VCaP (cell line): Measurements from ENCODE around the gene CYGB.
A peak's percentile ranks its signal among the peaks of the same experiment; 100 is the strongest.
"Not testable (repeated sequence)": the region's sequence is repeated elsewhere in the genome, so short reads cannot be mapped to it uniquely, and the experiment has no call there.

ENCODE experiments used
- H3K27ac ChIP-seq: fragments of 450-650 bp; 2 replicates; pipeline ENCODE4 v1.5.1; 2017
- TF ChIP-seq, protein P1 (sequence below): fragments of 450-650 bp; conservative IDR thresholded peaks from 2 replicates; pipeline ENCODE4 v1.5.1; 2017; ENCODE audit warnings: mild to moderate bottlenecking, moderate library complexity

Gene CYGB

DNA sequence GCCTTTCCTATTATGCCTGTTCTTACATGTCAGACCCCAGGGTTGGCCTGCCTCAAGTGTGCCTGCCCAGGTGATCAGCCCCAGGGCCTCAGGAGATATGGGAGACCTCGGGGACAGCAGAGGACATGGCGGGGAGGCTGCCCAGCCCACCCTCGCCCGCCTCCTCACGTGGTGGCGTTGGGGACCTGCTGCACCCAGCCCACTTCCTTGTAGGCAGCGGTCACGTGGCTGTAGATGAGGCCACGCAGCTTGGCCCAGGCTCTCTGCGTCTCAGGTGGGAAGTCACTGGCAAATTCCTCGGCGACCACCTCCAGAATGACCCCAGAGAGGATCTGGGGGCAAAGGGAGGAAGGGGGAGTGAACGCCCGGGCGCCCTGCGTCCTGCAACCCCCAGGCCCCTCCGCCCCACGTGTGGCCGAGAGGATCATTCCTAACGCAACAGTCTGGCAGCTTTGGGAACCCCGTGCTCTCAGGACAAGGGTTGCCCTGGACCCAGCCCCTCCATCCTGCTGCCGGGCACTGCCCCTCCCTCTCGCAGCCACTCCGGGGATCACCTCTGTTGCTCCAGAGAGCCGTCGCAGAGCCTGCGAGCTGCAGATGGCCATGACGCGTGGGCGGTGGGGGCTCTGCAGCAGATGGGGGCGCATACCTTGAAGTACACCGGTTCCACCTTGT, 6.6 kb downstream of the CYGB start:
- TF ChIP-seq, protein P1, sequence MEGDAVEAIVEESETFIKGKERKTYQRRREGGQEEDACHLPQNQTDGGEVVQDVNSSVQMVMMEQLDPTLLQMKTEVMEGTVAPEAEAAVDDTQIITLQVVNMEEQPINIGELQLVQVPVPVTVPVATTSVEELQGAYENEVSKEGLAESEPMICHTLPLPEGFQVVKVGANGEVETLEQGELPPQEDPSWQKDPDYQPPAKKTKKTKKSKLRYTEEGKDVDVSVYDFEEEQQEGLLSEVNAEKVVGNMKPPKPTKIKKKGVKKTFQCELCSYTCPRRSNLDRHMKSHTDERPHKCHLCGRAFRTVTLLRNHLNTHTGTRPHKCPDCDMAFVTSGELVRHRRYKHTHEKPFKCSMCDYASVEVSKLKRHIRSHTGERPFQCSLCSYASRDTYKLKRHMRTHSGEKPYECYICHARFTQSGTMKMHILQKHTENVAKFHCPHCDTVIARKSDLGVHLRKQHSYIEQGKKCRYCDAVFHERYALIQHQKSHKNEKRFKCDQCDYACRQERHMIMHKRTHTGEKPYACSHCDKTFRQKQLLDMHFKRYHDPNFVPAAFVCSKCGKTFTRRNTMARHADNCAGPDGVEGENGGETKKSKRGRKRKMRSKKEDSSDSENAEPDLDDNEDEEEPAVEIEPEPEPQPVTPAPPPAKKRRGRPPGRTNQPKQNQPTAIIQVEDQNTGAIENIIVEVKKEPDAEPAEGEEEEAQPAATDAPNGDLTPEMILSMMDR, result no peak
- H3K27ac ChIP-seq, result no peak overlapping the region; the same call in 1 of the 2 replicates

DNA sequence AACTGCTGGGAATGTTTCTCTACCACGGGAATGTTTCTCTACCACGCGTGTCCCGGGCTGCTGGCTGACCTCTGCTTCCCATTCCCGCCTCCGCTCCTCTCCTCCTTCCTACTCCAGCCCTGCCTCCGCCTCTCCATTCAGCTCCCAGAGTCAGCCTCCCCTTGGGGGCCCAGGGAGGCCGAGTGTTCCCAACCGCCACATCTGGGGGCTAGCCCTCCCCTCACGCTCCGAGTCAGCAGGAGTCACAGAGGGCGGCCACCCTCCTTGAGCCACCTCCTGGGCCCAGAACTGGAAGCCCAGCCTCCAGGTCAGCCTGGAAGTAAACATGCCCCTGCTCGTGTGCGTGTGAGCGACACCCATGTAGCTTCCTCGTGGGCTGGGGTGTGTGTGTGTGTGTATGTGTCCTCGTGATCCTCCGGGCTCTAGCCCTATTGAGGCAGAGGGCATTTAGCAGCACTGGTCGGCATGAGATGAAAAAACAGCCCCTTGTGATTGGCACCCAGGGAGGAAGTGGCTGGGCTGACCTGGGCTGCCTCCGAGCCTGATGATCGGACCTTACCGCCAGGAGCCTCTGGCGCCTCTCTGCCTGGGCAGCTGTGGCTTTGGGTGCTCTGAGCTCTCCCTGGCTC, 7.3 kb downstream of the CYGB start:
- H3K27ac ChIP-seq, result peak overlapping the region; percentile 67

DNA sequence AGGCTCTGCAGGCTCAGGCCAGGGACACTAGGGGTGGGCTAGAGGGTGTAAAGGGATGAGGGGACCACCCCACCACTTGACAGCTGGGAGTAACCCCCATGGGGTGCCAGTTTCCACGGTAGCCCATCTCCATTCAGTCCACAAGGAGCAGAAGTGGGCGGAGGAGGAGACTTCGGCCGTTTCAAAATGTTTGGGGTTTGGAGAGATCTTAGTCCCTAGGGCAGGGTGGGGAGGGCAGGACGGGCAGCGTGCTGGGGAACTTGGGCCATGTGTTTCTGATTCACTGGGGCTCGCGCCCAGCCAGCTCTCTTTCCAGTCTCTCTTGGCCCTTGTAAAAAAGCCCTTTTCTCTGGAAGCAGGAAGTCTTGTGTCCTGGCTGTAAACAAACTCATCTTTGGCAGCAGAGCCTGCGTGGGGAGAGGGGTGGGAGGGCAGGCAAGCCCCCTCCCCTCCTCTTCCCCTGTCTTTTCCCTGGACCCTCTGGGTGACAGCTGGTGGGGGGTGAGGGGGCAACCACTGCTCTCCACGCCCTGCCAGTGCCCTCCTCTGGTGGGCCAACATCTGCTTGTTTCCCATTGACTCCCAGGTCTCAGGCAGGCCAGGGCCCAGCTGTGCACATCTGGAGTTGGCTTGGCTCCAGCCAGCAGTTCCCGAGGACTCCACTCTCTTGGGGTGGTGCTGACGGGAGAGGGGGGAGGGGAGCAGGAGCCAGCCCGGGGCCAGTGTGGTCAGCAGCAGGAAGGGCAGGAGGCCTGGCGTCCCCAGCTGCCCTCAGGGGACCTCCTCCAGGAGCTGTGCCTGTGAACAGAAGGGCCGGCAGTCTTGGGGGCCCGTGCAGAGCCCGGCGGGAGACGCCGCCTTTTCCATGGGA, 8.1 kb downstream of the CYGB start:
- TF ChIP-seq, protein P1, result no peak
- peak overlapping the region; percentile 67 for H3K27ac ChIP-seq

More for the DNA sequence above, 7.3 kb downstream of the CYGB start:
- TF ChIP-seq, protein P1, result no peak

DNA sequence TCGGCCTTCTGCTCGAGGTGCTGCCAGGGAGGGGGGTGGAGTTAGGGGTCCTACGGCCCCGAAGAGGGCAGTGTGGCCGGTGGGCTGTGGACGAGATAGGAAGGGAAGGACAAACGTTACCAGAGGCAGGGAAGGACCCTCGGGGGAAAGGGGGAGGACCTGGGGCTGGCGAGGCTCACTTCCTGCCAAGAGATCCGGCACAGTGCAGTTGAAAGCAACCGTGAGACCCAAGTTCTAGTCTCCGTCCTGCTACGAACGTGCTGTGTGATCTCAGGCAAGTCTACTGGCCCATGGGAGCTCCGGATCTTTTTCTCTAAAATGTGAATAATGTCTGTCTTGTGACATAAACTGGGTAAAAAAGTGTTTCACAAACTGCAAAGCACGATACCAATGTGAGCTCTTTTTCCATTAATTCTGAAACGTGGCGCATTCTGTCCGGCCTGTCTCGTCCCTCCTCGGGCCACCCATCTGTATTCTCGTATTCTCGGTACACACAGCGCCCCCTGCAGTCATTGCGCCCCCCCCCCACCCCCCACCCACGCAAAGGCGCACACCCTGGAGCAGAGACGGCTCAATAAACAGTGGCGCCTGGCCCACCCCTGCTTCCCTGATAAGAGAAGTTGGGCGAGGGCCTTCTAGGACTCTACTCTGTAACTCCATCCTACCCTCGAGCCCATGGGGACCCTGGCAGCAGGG, 8.8 kb downstream of the CYGB start:
- H3K27ac ChIP-seq, result peak overlapping the region; percentile 67
- TF ChIP-seq, protein P1, result no peak

- H3K27ac ChIP-seq, result no peak overlapping the region
These were observed 9.4 kb downstream of the CYGB start for GRCh38 chr17:76528156-76528527.

DNA sequence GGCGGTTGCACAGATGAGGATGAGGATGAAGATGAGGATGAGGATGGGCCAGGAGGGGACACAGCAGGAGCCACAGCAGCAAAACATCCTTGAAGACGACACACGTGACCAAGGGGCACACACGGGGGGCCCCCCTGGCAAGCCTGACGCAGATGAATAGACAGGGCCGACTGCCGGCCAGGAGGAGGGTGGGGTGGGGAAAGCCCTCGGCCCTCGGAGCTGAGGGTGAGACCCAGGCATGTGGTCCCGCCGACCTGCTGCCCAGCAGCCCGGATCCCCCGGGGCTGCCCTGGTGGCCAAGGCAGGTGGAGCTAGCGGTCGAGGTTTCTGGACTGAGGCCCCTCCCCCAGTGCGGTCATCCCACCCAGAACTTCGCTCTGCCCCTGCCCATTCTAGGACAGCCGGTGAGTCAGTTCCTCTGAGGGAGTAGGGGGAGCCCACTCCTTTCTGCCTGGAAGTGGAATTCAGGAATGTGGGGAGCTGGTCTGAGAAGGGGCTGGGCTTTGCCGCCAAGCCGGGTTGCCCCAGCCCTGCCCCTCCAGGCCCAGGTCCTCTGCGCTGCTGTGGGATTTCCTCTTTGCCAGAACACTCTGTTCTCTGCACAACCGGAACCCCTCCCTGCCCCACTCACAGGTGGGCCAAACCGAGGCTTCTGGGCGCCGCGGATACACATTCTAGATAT, 9.9 kb downstream of the CYGB start:
- TF ChIP-seq, protein P1, result no peak
- H3K27ac ChIP-seq, result no peak overlapping the region

More at GRCh38 chr17:76528156-76528527, 9.4 kb downstream of the CYGB start:
- TF ChIP-seq, protein P1, result no peak

- H3K27ac ChIP-seq, result not testable (repeated sequence)
These were observed 10.5 kb downstream of the CYGB start for GRCh38 chr17:76527016-76527415.

DNA sequence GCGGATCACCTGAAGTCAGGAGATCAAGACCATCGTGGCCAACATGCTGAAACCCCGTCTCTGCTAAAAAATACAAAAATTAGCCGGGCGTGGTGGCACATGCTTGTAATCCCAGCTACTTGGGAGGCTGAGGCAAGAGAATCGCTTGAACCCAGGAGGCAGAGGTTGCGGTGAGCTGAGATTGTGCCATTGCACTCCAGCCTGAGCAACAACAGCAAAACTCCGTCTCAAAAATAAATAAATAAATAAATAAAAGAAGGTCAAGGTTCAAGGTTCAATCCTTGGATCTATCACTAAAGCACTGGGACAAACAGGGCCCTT, 12.0 kb downstream of the CYGB start:
- H3K27ac ChIP-seq, result peak overlapping the region; percentile 56; the same call in 1 of the 2 replicates
